Glutamatergic neuron (in vitro differentiated cells): ENCODE data around the gene WFIKKN1. TPM values are rescaled to one million over a fixed set of nuclear protein-coding genes. Genes with fewer than 3 reads are reported as not detected.

Source experiments
- DNase-seq: peaks from one replicate; pipeline ENCODE4 v3.0.0; 2022
- H3K27ac Mint-ChIP-seq: one replicate; pipeline ENCODE4 v1.8.0; 2020; ENCODE audit warnings: mild to moderate bottlenecking, mixed read lengths, inconsistent platforms; ENCODE audit not compliant: unreplicated experiment
- H3K27me3 Mint-ChIP-seq: one replicate; pipeline ENCODE4 v1.8.0; 2020; ENCODE audit warnings: mild to moderate bottlenecking, moderate library complexity, mixed read lengths, inconsistent platforms; ENCODE audit not compliant: unreplicated experiment
- H3K36me3 Mint-ChIP-seq: one replicate; pipeline ENCODE4 v1.8.0; 2020; ENCODE audit warnings: mild to moderate bottlenecking, mixed read lengths, inconsistent platforms; ENCODE audit not compliant: unreplicated experiment
- H3K4me1 Mint-ChIP-seq: one replicate; pipeline ENCODE4 v1.8.0; 2020; ENCODE audit warnings: mild to moderate bottlenecking, low read depth, mixed read lengths, inconsistent platforms; ENCODE audit not compliant: unreplicated experiment
- H3K4me3 Mint-ChIP-seq: one replicate; pipeline ENCODE4 v1.8.0; 2020; ENCODE audit warnings: mild to moderate bottlenecking, mixed read lengths, inconsistent platforms; ENCODE audit not compliant: unreplicated experiment
- H3K9me3 Mint-ChIP-seq: one replicate; pipeline ENCODE4 v1.8.0; 2020; ENCODE audit warnings: mild to moderate bottlenecking, moderate library complexity, mixed read lengths, inconsistent platforms; ENCODE audit not compliant: unreplicated experiment
- total RNA-seq: library from RNA; stranded (reverse); fragmentation: NEBNext Ultra II Directional; extraction: Animal tissue kit (Norgen Biotek cat#: 25700); gene quantifications from one replicate; pipeline ENCODE4 v1.2.1, GENCODE V29; 2021; ENCODE audit not compliant: unreplicated experiment
- TF ChIP-seq, protein P1 (sequence below): fragments of 200-600 bp; sonication (generic); IDR thresholded peaks from one replicate; pipeline ENCODE4 v1.5.0; 2021; ENCODE audit not compliant: partially characterized antibody, unreplicated experiment

The WFIKKN1 gene
- total RNA-seq, 1 donor from 2014 or later = 61.9 TPM

GRCh38 chr16:676565-676902, 45.7 kb downstream of the WFIKKN1 start:
- H3K9me3 Mint-ChIP-seq = peaks cover 6% of the 10 kb centered on the region
- no peak overlapping the region for H3K4me3 Mint-ChIP-seq
- H3K36me3 Mint-ChIP-seq = no peaks in the 10 kb centered on the region
- peaks cover 4% of the 10 kb centered on the region for H3K4me1 Mint-ChIP-seq
- DNase-seq = no peak
- TF ChIP-seq, protein P1, sequence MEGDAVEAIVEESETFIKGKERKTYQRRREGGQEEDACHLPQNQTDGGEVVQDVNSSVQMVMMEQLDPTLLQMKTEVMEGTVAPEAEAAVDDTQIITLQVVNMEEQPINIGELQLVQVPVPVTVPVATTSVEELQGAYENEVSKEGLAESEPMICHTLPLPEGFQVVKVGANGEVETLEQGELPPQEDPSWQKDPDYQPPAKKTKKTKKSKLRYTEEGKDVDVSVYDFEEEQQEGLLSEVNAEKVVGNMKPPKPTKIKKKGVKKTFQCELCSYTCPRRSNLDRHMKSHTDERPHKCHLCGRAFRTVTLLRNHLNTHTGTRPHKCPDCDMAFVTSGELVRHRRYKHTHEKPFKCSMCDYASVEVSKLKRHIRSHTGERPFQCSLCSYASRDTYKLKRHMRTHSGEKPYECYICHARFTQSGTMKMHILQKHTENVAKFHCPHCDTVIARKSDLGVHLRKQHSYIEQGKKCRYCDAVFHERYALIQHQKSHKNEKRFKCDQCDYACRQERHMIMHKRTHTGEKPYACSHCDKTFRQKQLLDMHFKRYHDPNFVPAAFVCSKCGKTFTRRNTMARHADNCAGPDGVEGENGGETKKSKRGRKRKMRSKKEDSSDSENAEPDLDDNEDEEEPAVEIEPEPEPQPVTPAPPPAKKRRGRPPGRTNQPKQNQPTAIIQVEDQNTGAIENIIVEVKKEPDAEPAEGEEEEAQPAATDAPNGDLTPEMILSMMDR = no peak
- peaks cover 8% of the 10 kb centered on the region for H3K27me3 Mint-ChIP-seq
- no peak overlapping the region for H3K27ac Mint-ChIP-seq

- TF ChIP-seq, protein P1 = no peak
- DNase-seq = no peak
- H3K4me3 Mint-ChIP-seq = no peak overlapping the region
- peaks cover 7% of the 10 kb centered on the region for H3K9me3 Mint-ChIP-seq
- H3K4me1 Mint-ChIP-seq = peaks cover 7% of the 10 kb centered on the region
- H3K27me3 Mint-ChIP-seq = peaks cover 11% of the 10 kb centered on the region
- H3K27ac Mint-ChIP-seq = no peak overlapping the region
- H3K36me3 Mint-ChIP-seq = no peaks in the 10 kb centered on the region
These were observed 46.1 kb downstream of the WFIKKN1 start for GRCh38 chr16:676913-677312.

- no peak overlapping the region for H3K4me3 Mint-ChIP-seq
- H3K27ac Mint-ChIP-seq = no peak overlapping the region
- peaks cover 8% of the 10 kb centered on the region for H3K4me1 Mint-ChIP-seq
- DNase-seq = no peak
- H3K36me3 Mint-ChIP-seq = no peaks in the 10 kb centered on the region
- peaks cover 12% of the 10 kb centered on the region for H3K27me3 Mint-ChIP-seq
- H3K9me3 Mint-ChIP-seq = peaks cover 7% of the 10 kb centered on the region
- TF ChIP-seq, protein P1 = no peak
These were observed 46.8 kb downstream of the WFIKKN1 start for GRCh38 chr16:677316-678190.

DNA sequence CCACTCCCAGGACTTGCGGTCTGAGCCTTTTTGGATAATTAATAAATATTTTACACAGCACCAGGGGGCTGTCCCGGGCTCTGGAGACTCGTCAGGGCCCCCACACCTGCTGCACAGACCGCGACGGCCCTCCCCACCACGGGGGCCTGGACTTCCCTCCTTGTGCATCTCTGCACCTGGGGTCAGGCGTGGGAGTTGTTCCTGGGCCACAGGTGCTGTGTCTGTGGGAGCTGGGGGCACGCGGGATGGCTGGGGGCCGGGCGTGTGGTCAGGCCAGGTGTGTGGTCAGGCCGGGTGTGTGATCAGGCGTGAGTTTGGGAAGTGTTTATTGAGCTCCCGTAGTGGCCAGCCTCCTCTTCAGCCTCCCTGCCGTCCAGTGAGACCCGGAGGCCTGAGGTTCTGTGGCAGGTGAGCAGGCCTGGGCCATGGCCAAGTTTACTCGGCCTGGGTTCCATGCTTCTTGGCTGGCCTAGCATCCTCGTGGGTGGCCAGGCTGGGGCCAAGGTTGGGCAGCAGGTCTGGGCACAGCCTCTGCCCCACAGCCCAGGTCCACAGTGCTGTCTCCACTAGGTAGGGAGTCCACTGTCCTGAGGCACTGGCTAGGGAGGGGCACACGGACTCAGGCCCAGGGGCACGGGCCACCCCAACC, 47.5 kb downstream of the WFIKKN1 start:
- peaks cover 13% of the 10 kb centered on the region for H3K27me3 Mint-ChIP-seq
- no peak overlapping the region for H3K4me3 Mint-ChIP-seq
- peaks cover 9% of the 10 kb centered on the region for H3K4me1 Mint-ChIP-seq
- H3K36me3 Mint-ChIP-seq = no peaks in the 10 kb centered on the region
- DNase-seq = no peak
- H3K9me3 Mint-ChIP-seq = peaks cover 7% of the 10 kb centered on the region
- H3K27ac Mint-ChIP-seq = no peak overlapping the region
- TF ChIP-seq, protein P1 = no peak
